Measurements from ENCODE around the gene SMCHD1.

Gene SMCHD1

DNA sequence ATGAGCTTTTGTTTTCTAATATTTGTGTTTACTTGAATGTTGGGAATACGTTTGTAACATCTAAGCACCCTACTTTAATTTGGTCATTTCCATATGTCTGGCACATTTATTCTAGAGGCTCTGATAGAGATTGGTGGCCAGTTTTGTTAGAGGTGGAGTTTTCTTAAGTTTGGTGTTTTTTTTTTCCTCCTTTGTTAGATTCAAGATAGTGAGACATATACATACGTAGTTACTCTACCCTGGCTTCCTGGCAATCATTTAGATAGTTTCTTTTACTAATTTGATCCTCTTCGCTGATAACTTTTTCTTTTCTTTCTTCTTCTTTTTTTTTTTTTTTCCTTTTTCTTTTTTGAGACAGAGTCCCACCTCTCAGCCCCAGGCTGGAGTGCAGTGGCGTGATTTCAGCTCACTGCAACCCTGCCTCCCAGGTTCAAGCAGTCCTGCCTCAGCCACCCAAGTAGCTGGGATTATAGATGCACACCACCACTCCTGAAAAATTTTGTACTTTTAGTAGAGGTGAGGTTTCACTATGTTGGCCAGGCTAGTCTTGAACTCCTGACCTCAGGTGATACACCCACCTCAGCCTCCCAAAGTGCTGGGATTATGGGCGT, 26.6 kb downstream of the SMCHD1 start:
- Histone ChIP-seq H3K4me1 (ENCODE audit: control insufficient read depth in 5 of 5, insufficient read depth in 5 of 5, low read length in 5 of 5) (peaks cover 0 to 9% (median 5%) of the 10 kb centered on the region in 5 donors), H3K9ac (ENCODE audit: low read length in 5 of 5) (no peak overlapping the region), H3K36me3 (ENCODE audit: control insufficient read depth in 5 of 5, insufficient read depth in 5 of 5, low read length in 5 of 5) (peaks cover 0 to 11% (median 2%) of the 10 kb centered on the region in 5 donors), H3K27me3 (ENCODE audit: control insufficient read depth in 5 of 5, insufficient read depth in 4 of 5, low read length in 5 of 5) (no peaks in the 10 kb centered on the region), H3K4me3 (ENCODE audit: low read depth in 1 of 5, low read length in 5 of 5) (no peak overlapping the region), H3K9me3 (ENCODE audit: control insufficient read depth in 5 of 5, low read length in 5 of 5) (peaks cover 0 to 4% (median 2%) of the 10 kb centered on the region in 5 donors), H3K27ac (ENCODE audit: low read depth, low read length) (no peak overlapping the region)

DNA sequence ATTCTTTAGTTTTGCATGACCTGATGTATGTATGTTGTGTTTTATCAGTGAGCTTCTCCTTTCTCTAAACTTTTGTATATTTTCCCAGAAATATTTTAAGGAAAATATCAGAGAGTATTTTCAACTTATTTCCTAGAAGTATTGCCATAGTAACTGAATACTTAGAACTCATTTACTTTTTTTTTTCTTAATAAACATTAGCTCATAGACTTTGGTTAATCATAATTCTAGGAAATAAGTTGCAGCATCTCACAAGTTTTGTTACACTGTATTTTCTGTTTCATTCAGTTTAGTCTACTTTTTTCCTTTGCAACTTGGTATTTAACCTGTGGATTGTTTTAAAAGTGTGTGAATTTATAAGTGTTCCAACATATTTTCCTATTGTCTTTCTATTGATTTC, 27.5 kb downstream of the SMCHD1 start:
- Histone ChIP-seq H3K36me3 (ENCODE audit: control insufficient read depth in 5 of 5, insufficient read depth in 5 of 5, low read length in 5 of 5) (peaks cover 0 to 11% (median 3%) of the 10 kb centered on the region in 5 donors), H3K4me1 (ENCODE audit: control insufficient read depth in 5 of 5, insufficient read depth in 5 of 5, low read length in 5 of 5) (peaks cover 0 to 9% (median 5%) of the 10 kb centered on the region in 5 donors), H3K27ac (ENCODE audit: low read depth, low read length) (no peak overlapping the region), H3K4me3 (ENCODE audit: low read depth in 1 of 5, low read length in 5 of 5) (no peak overlapping the region), H3K27me3 (ENCODE audit: control insufficient read depth in 5 of 5, insufficient read depth in 4 of 5, low read length in 5 of 5) (no peaks in the 10 kb centered on the region), H3K9me3 (ENCODE audit: control insufficient read depth in 5 of 5, low read length in 5 of 5) (peaks cover 0 to 4% (median 2%) of the 10 kb centered on the region in 5 donors), H3K9ac (ENCODE audit: low read length in 5 of 5) (no peak overlapping the region)

DNA sequence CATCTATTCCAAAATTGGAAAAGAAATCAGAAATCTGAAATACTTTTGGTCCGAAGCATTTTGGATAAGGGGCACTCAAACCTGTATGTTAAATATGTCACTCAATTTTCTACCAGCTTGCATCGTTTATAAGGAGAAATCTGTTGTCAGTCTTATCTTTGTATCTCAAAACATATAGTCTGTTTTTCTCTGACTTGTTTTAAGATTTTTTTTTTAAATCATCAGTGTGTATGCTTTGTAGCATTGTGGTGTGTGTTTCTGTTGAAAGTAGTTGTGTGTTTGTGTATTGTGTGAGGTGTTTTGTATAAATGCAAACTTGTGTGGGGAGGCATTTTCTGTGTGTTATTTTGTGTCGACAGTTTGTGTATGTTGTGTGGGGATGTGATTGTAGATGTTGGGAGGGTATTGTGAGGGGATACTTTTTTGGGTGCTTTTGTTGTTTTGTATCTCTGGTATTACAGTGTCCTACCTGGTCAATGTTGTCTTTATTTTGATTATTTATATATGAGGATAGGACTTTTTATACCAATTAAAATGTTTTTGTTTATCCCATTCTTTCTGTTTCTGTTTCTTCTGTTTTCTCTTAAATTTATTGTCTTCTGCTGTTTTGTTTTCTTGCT, 30.9 kb downstream of the SMCHD1 start:
- H3K4me1 ChIP-seq (ENCODE audit: control insufficient read depth in 5 of 5, insufficient read depth in 5 of 5, low read length in 5 of 5) = peaks cover 0 to 9% (median 5%) of the 10 kb centered on the region in 5 donors
- H3K9me3 ChIP-seq (ENCODE audit: control insufficient read depth in 5 of 5, low read length in 5 of 5) = peaks cover 0 to 4% (median 2%) of the 10 kb centered on the region in 5 donors
- H3K9ac ChIP-seq (ENCODE audit: low read length in 5 of 5) = no peak overlapping the region
- no peaks in the 10 kb centered on the region for H3K27me3 ChIP-seq (ENCODE audit: control insufficient read depth in 5 of 5, insufficient read depth in 4 of 5, low read length in 5 of 5)
- no peak overlapping the region for H3K4me3 ChIP-seq (ENCODE audit: low read depth in 1 of 5, low read length in 5 of 5)
- H3K27ac ChIP-seq (ENCODE audit: low read depth, low read length) = no peak overlapping the region
- peaks cover 5 to 19% (median 8%) of the 10 kb centered on the region in 5 donors for H3K36me3 ChIP-seq (ENCODE audit: control insufficient read depth in 5 of 5, insufficient read depth in 5 of 5, low read length in 5 of 5)

DNA sequence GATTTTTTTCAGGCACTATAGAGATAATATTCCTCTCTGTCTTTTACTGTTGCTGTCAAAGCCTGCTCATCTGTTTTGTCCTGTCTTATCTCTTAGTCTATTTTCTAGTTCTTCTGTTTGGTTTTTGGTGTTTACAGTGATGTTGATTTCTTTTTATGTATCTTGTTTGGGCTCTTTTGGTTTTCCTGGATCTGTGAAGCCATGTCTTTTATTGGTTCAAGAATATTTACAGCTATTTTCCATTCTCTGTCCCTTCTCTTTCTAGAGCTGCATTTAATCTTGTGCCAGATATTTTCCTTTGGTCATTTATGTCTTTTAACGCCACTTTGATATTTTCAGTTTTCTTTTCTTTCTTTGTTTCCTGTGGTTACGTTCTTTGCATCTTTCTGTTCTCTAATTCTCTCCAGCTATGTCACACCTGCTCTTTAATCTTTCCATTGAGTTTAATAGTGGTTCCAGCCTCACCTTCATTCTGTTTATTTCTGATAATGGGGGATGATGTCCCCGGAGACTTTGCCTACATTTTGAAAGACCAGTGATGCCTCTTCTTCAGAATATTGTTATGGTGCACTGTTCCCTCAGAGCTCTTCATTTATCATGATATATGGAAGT, 32.0 kb downstream of the SMCHD1 start:
- Histone ChIP-seq H3K4me1 (ENCODE audit: control insufficient read depth in 5 of 5, insufficient read depth in 5 of 5, low read length in 5 of 5) (peaks cover 0 to 9% (median 5%) of the 10 kb centered on the region in 5 donors), H3K27ac (ENCODE audit: low read depth, low read length) (no peak overlapping the region), H3K9ac (ENCODE audit: low read length in 5 of 5) (no peak overlapping the region), H3K36me3 (ENCODE audit: control insufficient read depth in 5 of 5, insufficient read depth in 5 of 5, low read length in 5 of 5) (peaks cover 10 to 24% (median 18%) of the 10 kb centered on the region in 5 donors), H3K9me3 (ENCODE audit: control insufficient read depth in 5 of 5, low read length in 5 of 5) (peaks cover 0 to 4% (median 2%) of the 10 kb centered on the region in 5 donors), H3K4me3 (ENCODE audit: low read depth in 1 of 5, low read length in 5 of 5) (no peak overlapping the region), H3K27me3 (ENCODE audit: control insufficient read depth in 5 of 5, insufficient read depth in 4 of 5, low read length in 5 of 5) (no peaks in the 10 kb centered on the region)

DNA sequence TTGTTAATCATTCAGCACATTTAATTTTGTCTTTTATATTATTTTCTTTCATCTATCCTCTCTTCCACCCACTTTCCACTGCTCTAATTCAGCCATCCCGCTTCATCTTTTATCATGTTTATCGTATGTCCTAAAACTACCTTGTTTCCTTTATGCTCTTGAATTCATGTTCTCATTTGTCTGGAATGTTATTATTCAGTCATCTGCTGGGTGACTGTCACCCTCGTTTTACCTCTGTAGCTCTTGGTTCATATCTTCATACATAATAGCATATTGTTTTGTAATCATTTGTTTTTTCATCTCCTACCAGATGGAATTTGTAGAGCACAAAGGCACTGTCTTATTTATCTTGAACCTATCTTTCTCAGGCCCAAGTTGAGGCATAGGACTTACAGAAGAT, 37.0 kb downstream of the SMCHD1 start:
- no peaks in the 10 kb centered on the region for H3K9me3 ChIP-seq (ENCODE audit: control insufficient read depth in 5 of 5, low read length in 5 of 5)
- H3K4me3 ChIP-seq (ENCODE audit: low read depth in 1 of 5, low read length in 5 of 5) = no peak overlapping the region
- H3K9ac ChIP-seq (ENCODE audit: low read length in 5 of 5) = no peak overlapping the region
- peaks cover 26 to 56% (median 45%) of the 10 kb centered on the region in 5 donors for H3K36me3 ChIP-seq (ENCODE audit: control insufficient read depth in 5 of 5, insufficient read depth in 5 of 5, low read length in 5 of 5)
- H3K4me1 ChIP-seq (ENCODE audit: control insufficient read depth in 5 of 5, insufficient read depth in 5 of 5, low read length in 5 of 5) = no peaks in the 10 kb centered on the region
- H3K27me3 ChIP-seq (ENCODE audit: control insufficient read depth in 5 of 5, insufficient read depth in 4 of 5, low read length in 5 of 5) = no peaks in the 10 kb centered on the region
- no peak overlapping the region for H3K27ac ChIP-seq (ENCODE audit: low read depth, low read length)

DNA sequence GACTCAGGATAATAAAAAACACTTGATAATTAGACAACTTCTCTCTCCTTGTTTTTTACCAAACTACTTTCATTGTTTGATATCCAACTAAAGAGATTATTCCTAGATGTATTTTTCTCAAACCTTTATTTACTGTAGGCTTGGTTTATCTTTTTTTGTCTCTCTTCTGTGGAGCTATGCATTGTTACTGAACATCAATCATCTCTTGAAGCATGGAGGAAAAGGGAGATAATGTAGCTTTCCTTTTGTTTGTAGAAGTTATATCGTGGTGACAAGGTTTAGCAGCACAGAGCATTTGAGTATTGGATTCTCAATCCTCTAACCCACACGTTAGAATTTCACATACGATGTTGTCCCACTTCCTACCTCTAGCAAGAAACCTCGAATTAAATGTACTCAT, 41.7 kb downstream of the SMCHD1 start:
- H3K9ac ChIP-seq (ENCODE audit: low read length in 5 of 5) = no peak overlapping the region
- H3K36me3 ChIP-seq (ENCODE audit: control insufficient read depth in 5 of 5, insufficient read depth in 5 of 5, low read length in 5 of 5) = peaks cover 34 to 75% (median 57%) of the 10 kb centered on the region in 5 donors
- H3K27ac ChIP-seq (ENCODE audit: low read depth, low read length) = no peak overlapping the region
- no peaks in the 10 kb centered on the region for H3K27me3 ChIP-seq (ENCODE audit: control insufficient read depth in 5 of 5, insufficient read depth in 4 of 5, low read length in 5 of 5)
- no peaks in the 10 kb centered on the region for H3K9me3 ChIP-seq (ENCODE audit: control insufficient read depth in 5 of 5, low read length in 5 of 5)
- no peaks in the 10 kb centered on the region for H3K4me1 ChIP-seq (ENCODE audit: control insufficient read depth in 5 of 5, insufficient read depth in 5 of 5, low read length in 5 of 5)
- no peak overlapping the region for H3K4me3 ChIP-seq (ENCODE audit: low read depth in 1 of 5, low read length in 5 of 5)

DNA sequence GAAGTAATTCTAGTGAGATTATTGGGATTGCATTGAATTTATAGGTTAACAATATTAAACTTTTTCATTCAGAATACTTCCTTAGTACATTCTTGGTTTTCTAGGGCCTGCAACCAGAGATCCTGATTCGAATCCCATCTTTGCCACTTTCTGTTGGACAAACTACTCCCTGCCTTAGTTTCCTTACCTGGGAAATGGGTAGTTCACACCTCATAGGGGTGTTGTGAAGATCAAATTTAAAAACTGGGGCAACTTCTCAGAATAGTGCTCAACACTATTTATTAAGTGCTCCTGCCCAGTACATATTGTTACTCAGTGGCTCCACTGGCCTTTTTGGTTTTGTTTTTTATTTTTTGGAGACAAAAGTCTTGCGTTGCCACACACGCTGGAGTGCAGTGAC, 43.5 kb downstream of the SMCHD1 start:
- Histone ChIP-seq H3K36me3 (ENCODE audit: control insufficient read depth in 5 of 5, insufficient read depth in 5 of 5, low read length in 5 of 5) (peaks cover 36 to 70% (median 59%) of the 10 kb centered on the region in 5 donors), H3K9ac (ENCODE audit: low read length in 5 of 5) (no peak overlapping the region), H3K27ac (ENCODE audit: low read depth, low read length) (no peak overlapping the region), H3K9me3 (ENCODE audit: control insufficient read depth in 5 of 5, low read length in 5 of 5) (no peaks in the 10 kb centered on the region), H3K4me1 (ENCODE audit: control insufficient read depth in 5 of 5, insufficient read depth in 5 of 5, low read length in 5 of 5) (no peaks in the 10 kb centered on the region), H3K27me3 (ENCODE audit: control insufficient read depth in 5 of 5, insufficient read depth in 4 of 5, low read length in 5 of 5) (no peaks in the 10 kb centered on the region), H3K4me3 (ENCODE audit: low read depth in 1 of 5, low read length in 5 of 5) (no peak overlapping the region)

DNA sequence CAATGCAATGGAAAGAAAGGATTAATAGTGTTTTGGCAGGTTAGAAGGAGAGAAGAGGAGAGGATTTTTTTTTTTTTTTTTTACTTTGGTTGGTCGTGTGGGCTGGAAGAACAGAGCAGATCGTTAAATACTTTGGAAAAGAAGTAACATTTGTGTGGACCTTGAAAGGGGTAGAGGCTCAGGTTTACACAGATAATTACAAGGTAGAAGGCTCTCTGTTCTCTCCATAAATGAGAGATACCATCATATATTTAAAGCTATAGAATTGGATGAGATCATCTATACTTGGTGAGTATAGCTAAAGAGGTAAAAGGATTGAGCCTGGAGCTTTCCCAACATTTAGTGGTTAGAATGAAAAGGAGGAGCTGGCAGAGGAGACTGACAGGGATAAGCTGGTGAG, 49.0 kb downstream of the SMCHD1 start:
- no peak overlapping the region for H3K9ac ChIP-seq (ENCODE audit: low read length in 5 of 5)
- no peak overlapping the region for H3K27ac ChIP-seq (ENCODE audit: low read depth, low read length)
- no peaks in the 10 kb centered on the region for H3K27me3 ChIP-seq (ENCODE audit: control insufficient read depth in 5 of 5, insufficient read depth in 4 of 5, low read length in 5 of 5)
- peaks cover 30 to 66% (median 57%) of the 10 kb centered on the region in 5 donors for H3K36me3 ChIP-seq (ENCODE audit: control insufficient read depth in 5 of 5, insufficient read depth in 5 of 5, low read length in 5 of 5)
- H3K9me3 ChIP-seq (ENCODE audit: control insufficient read depth in 5 of 5, low read length in 5 of 5) = no peaks in the 10 kb centered on the region
- H3K4me1 ChIP-seq (ENCODE audit: control insufficient read depth in 5 of 5, insufficient read depth in 5 of 5, low read length in 5 of 5) = no peaks in the 10 kb centered on the region
- H3K4me3 ChIP-seq (ENCODE audit: low read depth in 1 of 5, low read length in 5 of 5) = no peak overlapping the region

DNA sequence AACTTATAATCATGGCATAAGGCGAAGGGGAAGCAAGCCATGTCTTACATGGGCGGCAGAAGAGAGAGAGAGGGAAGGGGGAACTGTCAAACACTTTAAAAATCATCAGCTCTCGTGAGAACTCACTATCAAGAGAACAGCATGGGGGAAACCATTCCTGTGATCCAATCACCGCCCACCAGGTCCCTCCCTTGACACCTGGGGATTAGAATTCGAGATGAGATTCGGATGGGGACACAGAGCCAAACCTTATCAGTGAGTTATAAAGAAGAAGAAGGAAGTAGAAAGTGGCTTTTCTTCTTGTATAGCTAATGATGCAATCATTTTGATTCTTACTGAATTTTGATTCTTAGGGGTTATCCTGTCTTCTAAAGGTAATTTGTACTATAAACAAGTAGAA, 51.4 kb downstream of the SMCHD1 start:
- Histone ChIP-seq H3K9ac (ENCODE audit: low read length in 5 of 5) (no peak overlapping the region), H3K9me3 (ENCODE audit: control insufficient read depth in 5 of 5, low read length in 5 of 5) (no peaks in the 10 kb centered on the region), H3K36me3 (ENCODE audit: control insufficient read depth in 5 of 5, insufficient read depth in 5 of 5, low read length in 5 of 5) (peaks cover 30 to 62% (median 48%) of the 10 kb centered on the region in 5 donors), H3K27me3 (ENCODE audit: control insufficient read depth in 5 of 5, insufficient read depth in 4 of 5, low read length in 5 of 5) (no peaks in the 10 kb centered on the region), H3K4me1 (ENCODE audit: control insufficient read depth in 5 of 5, insufficient read depth in 5 of 5, low read length in 5 of 5) (no peaks in the 10 kb centered on the region), H3K27ac (ENCODE audit: low read depth, low read length) (no peak overlapping the region), H3K4me3 (ENCODE audit: low read depth in 1 of 5, low read length in 5 of 5) (no peak overlapping the region)

DNA sequence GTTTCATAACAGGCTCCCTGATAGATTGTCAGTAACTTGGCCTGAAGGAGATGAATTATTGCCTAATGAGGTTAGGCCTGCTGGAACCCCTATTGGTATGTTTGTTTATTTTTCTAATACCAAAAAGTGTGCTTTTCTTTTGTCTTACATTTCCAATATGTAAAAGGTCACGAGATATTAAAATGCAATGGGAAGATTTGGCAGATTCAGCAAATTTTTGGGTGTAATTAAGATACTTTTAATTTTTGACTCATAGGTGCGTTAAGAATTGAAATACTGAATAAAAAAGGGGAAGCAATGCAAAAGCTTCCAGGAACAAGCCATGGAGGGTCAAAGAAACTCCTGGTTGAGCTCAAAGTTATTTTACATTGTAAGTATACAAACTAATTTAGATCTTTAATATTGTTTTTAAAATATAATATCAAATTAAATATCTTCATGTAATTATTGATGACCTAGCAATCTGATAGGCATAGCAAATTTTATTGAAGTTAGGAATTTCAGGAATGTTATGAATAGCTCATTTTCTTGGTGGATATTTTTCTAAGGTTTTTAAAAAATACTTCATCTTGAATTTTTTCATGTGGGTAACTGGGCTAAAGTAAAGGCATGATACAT, 52.1 kb downstream of the SMCHD1 start:
- H3K27ac ChIP-seq (ENCODE audit: low read depth, low read length) = no peak overlapping the region
- H3K36me3 ChIP-seq (ENCODE audit: control insufficient read depth in 5 of 5, insufficient read depth in 5 of 5, low read length in 5 of 5) = peaks cover 33 to 63% (median 52%) of the 10 kb centered on the region in 5 donors
- H3K4me3 ChIP-seq (ENCODE audit: low read depth in 1 of 5, low read length in 5 of 5) = no peak overlapping the region
- H3K9me3 ChIP-seq (ENCODE audit: control insufficient read depth in 5 of 5, low read length in 5 of 5) = no peaks in the 10 kb centered on the region
- H3K4me1 ChIP-seq (ENCODE audit: control insufficient read depth in 5 of 5, insufficient read depth in 5 of 5, low read length in 5 of 5) = no peaks in the 10 kb centered on the region
- no peaks in the 10 kb centered on the region for H3K27me3 ChIP-seq (ENCODE audit: control insufficient read depth in 5 of 5, insufficient read depth in 4 of 5, low read length in 5 of 5)
- no peak overlapping the region for H3K9ac ChIP-seq (ENCODE audit: low read length in 5 of 5)

All from subcutaneous abdominal adipose tissue (tissue), 5 donors.